GM06990 (cell line): Measurements from ENCODE around the gene CHAD.
A peak's percentile ranks its signal among the peaks of the same experiment; 100 is the strongest.

Experiments
- DNase-seq: peaks from one replicate; pipeline ENCODE4 v3.0.0-alpha.2; 2011; ENCODE audit not compliant: insufficient read length; ENCODE audit errors: extremely low read depth
- H3K27me3 ChIP-seq: replicated peaks from 2 replicates; pipeline ENCODE4 v1.6.0; 2011; ENCODE audit warnings: low read length; ENCODE audit not compliant: control insufficient read depth, insufficient read depth
- H3K36me3 ChIP-seq: 2 replicates; pipeline ENCODE4 v1.5.1; 2011; ENCODE audit warnings: low read length; ENCODE audit not compliant: control insufficient read depth, insufficient read depth
- H3K4me3 ChIP-seq: replicated peaks from 2 replicates; pipeline ENCODE4 v1.5.1; 2011; ENCODE audit warnings: low read depth, mild to moderate bottlenecking, control low read depth, low read length
- TF ChIP-seq, protein P1 (sequence below): IDR thresholded peaks from 2 replicates; pipeline ENCODE4 v1.5.1; 2011; ENCODE audit warnings: low read length, control low read depth, mild to moderate bottlenecking, inconsistent platforms; ENCODE audit not compliant: insufficient read depth, poor library complexity, severe bottlenecking

CHAD gene

DNA sequence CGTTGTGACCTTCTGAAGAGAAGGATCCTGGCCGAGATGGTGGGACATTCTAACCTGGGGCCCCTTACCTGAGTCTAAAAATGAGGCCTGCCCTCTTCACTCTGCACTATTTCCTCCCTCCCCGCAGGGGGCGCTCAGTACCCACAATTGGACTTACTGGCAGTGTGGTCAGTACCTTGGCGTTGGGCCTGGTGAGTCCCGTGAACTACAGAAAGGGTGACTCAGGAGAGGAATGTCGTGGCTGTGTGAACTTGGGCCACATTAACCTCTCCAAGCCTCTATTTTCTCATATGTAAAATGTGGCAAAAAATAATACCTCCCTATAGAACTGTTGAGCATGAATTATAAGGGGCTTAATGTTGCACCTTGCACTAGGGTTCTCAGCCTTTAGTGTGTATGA, 13.8 kb upstream of the CHAD start:
- Histone ChIP-seq H3K36me3 (peaks cover 6% of the 10 kb centered on the region), H3K27me3 (no peaks in the 10 kb centered on the region), H3K4me3 (no peak overlapping the region)
- TF ChIP-seq, protein P1, sequence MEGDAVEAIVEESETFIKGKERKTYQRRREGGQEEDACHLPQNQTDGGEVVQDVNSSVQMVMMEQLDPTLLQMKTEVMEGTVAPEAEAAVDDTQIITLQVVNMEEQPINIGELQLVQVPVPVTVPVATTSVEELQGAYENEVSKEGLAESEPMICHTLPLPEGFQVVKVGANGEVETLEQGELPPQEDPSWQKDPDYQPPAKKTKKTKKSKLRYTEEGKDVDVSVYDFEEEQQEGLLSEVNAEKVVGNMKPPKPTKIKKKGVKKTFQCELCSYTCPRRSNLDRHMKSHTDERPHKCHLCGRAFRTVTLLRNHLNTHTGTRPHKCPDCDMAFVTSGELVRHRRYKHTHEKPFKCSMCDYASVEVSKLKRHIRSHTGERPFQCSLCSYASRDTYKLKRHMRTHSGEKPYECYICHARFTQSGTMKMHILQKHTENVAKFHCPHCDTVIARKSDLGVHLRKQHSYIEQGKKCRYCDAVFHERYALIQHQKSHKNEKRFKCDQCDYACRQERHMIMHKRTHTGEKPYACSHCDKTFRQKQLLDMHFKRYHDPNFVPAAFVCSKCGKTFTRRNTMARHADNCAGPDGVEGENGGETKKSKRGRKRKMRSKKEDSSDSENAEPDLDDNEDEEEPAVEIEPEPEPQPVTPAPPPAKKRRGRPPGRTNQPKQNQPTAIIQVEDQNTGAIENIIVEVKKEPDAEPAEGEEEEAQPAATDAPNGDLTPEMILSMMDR: peak; percentile 91
- DNase-seq: peak; percentile 56

DNA sequence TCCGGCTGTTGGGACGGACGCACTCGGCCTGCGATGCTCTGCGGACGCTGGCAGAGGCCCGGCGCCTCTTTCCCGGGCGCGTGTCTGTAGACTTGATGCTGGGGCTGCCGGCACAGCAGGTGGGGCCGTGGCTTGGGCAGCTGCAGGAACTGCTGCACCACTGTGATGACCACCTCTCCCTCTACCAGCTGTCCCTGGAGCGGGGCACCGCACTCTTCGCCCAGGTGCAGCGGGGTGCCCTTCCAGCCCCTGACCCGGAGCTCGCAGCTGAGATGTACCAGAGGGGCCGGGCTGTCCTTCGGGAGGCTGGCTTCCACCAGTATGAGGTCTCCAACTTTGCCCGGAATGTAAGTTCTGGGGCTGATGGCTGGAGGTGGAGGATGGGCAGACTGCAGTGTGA, 13.4 kb upstream of the CHAD start:
- Histone ChIP-seq H3K36me3 (peaks cover 6% of the 10 kb centered on the region), H3K27me3 (no peaks in the 10 kb centered on the region), H3K4me3 (no peak overlapping the region)
- no peak for DNase-seq
- TF ChIP-seq, protein P1: no peak

DNA sequence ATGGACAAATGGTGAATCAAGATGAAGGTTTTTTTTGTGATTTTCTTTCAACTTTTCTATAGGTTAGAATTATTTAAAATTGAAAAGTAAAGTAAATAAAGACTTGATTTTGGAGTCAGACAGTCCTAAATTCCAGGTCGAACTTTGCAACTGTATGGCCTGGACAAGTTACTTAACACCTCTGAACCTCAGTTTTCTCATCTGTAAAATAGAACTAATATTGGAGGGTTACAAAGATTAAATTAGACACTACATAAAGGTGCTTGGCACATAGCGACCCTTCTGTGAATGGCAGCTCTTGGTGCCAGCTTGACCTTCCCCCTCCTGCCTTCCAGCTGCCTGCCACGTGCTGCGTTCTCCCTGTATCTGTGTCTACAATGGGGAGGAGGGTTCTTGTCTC, 13.0 kb upstream of the CHAD start:
- no peak for DNase-seq
- TF ChIP-seq, protein P1: no peak
- H3K27me3 ChIP-seq: no peaks in the 10 kb centered on the region
- H3K4me3 ChIP-seq: no peak overlapping the region
- H3K36me3 ChIP-seq: peaks cover 6% of the 10 kb centered on the region

DNA sequence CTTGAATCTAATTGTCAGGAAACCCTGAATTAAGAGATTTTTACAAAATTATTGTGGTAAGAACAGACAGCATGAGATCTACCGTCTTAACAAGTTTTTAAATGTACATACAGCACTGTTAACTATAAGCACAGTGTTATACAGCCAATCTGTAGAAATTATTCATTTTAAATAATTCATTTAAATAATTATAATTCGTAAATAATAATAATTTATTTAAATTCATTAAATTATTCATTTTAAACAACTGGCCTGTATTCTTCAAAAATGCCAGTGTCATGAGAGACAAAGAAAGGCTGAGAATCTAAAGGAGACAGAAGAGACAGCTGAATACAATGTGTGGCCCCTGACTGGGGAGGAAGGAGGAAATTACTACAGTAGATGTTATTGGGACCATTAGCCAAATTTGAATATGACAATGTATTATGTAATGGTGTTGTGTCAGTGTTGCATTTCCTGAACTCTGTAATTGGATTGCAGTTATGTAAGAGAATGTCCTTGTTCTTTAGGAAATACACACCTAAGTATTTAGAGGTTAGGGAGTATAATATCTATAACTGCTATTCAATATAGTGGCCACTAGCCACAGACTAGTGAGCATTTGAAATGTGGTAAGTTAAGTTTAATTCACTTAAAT, 12.3 kb upstream of the CHAD start:
- TF ChIP-seq, protein P1: no peak
- H3K4me3 ChIP-seq: no peak overlapping the region
- DNase-seq: no peak
- no peaks in the 10 kb centered on the region for H3K27me3 ChIP-seq
- peaks cover 6% of the 10 kb centered on the region for H3K36me3 ChIP-seq

GRCh38 chr17:50480142-50480764, 11.6 kb upstream of the CHAD start:
- TF ChIP-seq, protein P1: no peak
- Histone ChIP-seq H3K27me3 (no peaks in the 10 kb centered on the region), H3K36me3 (peaks cover 2% of the 10 kb centered on the region), H3K4me3 (no peak overlapping the region)
- no peak for DNase-seq
